OCI-LY3 (cell line): Measurements from ENCODE around the gene ZBTB7C.

ENCODE experiments used
- CTCF ChIP-seq: fragments of 200-600, 300-600 bp; sonication (generic); IDR thresholded peaks from 2 replicates; pipeline ENCODE4 v1.5.1; 2014; ENCODE audit warnings: antibody characterized with exemption, low read length, low read depth
- EZH2phosphoT487 ChIP-seq: fragments of 200-600 bp; shearing (Covaris generic); IDR thresholded peaks from 2 replicates; pipeline ENCODE4 v1.6.1; 2018; ENCODE audit warnings: antibody characterized with exemption, mixed run types, low read depth

DNA sequence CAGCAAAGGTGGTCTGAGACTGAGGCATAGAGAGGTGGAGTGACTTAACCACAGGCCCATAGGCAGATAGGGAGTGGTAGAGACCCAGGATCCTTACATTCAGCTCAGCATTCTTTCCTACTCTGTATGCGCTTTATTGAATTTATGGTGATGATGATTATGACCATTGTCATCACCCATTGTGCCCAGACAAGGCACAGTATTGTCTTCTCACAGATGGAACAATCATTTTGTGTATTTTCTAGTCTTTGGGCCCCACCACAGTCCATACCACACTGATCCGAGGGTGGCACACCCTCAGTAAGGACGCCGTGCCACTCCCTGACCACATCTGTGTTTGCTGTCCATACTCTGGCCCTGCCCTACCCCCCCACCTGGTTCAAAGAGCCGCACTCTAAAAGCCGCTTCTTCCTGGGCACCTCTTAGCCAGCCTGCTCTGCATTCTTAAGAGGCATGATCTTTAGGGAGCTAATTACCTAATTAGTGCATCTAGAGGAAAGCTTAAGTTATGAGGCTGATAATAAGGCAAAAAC, 299.2 kb downstream of the ZBTB7C start:
- TF ChIP-seq CTCF, result no peak
- TF ChIP-seq EZH2phosphoT487, result no peak
